SH-SY5Y (cell line): ENCODE data around the gene PLCB4.

Experiments
- GATA2 ChIP-seq: IDR thresholded peaks from 2 replicates; pipeline ENCODE4 v1.6.1; 2011; ENCODE audit warnings: mild to moderate bottlenecking, low read depth, low read length
- GATA3 ChIP-seq: IDR thresholded peaks from 2 replicates; pipeline ENCODE4 v1.6.1; 2011; ENCODE audit warnings: low read depth, mild to moderate bottlenecking, low read length, moderate library complexity

Gene PLCB4

GRCh38 chr20:9075264-9076095 lies 6.6 kb downstream of the PLCB4 start:
- TF ChIP-seq GATA3 = no peak
- no peak for TF ChIP-seq GATA2

- TF ChIP-seq GATA3 = no peak
- no peak for TF ChIP-seq GATA2
These were observed 7.6 kb downstream of the PLCB4 start for GRCh38 chr20:9076440-9076839.

- TF ChIP-seq GATA3 (no peak), GATA2 (no peak)
These were observed 10.2 kb downstream of the PLCB4 start for GRCh38 chr20:9078826-9079731.

GRCh38 chr20:9081423-9081966 lies 12.6 kb downstream of the PLCB4 start:
- TF ChIP-seq GATA3 (no peak), GATA2 (no peak)

GRCh38 chr20:9082741-9083140 lies 13.9 kb downstream of the PLCB4 start:
- no peak for TF ChIP-seq GATA3
- TF ChIP-seq GATA2 = no peak

- TF ChIP-seq GATA3 = peak; percentile 76
- peak; percentile 91 for TF ChIP-seq GATA2
These were observed 18.8 kb downstream of the PLCB4 start for GRCh38 chr20:9087531-9088217.

DNA sequence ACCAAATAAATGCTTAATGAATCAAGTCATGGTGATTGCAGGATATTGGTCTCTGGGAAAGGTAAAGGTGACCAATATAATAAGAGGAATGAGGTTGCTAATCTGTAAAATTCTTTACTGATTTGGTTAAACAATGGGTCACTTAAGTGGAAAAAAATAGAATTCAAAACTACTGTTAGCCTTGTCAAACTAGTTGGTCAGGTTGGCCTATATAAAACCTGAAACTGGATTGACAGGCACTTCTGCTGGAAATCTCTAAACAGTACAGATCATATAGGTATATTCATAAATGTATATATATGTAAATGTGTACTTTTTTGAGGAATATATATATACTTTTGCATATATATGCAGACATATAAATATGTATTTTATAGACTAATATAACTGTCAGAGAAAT lies 19.7 kb downstream of the PLCB4 start:
- TF ChIP-seq GATA2 (no peak), GATA3 (no peak)

GRCh38 chr20:9092113-9092512 lies 23.2 kb downstream of the PLCB4 start:
- TF ChIP-seq GATA3 = no peak
- no peak for TF ChIP-seq GATA2

DNA sequence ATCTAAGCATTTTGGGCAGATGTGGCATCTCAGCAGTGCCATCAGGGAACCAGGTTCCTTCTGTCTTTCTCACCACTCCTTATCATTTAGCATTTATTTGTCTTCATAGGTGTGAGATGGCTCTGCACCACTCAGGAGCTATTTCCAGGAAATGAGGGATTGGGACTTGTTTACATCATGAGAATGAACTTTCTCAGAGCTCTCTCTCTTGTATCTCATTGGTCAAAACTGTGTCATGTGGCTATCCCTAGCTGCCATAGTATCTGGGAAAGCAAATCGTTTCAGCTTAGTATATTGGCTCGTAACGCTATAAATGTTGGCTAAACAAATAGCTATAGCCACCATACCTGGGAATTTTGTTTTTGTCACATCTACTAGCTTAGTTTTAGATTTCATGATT lies 23.8 kb downstream of the PLCB4 start:
- TF ChIP-seq GATA2 (no peak), GATA3 (no peak)

DNA sequence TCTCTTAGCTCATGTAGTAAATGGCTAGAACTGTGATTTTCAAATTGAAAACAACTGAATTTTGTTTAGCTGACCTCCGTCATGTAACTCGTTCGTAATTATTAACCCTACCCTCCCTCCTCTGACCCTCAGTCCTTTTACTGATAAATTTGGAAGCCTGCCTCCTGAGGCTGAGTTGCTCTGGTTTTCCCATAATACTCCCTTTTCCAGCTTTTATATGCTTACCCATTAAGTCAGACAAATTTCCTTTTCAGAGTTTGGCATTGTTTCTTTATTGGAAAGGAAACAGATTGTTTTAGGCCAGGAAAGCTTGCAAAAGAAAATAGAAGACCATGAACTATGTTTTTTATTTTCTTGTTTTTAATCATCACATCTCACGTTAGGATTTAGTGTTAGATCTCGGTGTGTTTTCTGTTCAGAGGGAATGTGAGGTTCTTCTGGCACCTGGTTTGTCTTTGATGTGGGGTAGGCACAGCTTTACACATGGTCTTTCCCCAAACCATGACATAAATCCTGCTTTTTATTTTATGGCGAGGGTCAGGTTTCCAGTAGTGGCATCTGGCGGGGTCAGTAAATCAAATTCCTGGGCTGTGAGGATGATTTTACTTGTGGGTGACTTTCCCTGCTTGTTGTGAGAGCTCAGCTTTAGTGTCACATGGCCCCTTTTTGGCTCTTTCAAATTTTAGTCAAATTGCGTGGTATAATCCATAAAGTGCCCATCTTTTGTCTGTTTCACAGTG lies 24.5 kb downstream of the PLCB4 start:
- TF ChIP-seq GATA2 (no peak), GATA3 (no peak)

DNA sequence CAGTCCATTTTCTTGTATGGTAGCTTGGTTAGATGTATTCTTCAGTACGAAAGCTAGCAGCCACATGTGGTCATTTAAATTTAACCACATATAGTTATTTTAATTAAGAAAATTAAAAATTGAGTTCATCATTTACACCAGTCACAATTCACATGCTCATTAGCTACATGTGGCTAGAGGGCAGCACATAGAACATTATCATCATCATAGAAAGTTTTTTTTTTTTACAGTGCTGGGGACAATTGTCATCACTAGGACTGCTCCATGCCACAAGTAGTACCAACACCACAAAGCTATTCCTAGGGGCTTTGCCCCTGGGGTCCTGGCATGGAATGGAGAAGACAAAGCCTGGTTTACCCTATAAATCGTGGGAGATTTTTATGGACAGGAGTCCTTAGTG lies 30.5 kb downstream of the PLCB4 start:
- TF ChIP-seq GATA3 (no peak), GATA2 (no peak)

DNA sequence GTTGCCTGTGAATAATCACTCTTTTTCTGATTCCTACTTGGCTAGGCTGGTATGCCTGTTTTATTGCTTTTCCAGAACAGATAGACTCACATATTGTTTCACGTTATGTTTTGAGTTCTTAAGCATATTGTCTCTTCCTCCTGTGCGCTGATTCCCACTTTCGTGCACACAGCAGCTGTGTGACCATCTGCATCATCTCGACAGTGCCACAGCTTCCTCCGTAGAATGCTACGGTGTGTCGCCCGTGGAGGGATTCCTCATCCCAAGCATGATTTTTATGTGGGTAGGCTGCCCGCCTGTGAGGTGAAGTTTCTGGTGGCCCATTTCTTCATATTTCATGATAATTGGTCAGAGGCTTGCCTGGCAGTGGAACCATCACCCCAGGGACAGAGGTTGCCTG lies 31.8 kb downstream of the PLCB4 start:
- TF ChIP-seq GATA3 (no peak), GATA2 (no peak)

DNA sequence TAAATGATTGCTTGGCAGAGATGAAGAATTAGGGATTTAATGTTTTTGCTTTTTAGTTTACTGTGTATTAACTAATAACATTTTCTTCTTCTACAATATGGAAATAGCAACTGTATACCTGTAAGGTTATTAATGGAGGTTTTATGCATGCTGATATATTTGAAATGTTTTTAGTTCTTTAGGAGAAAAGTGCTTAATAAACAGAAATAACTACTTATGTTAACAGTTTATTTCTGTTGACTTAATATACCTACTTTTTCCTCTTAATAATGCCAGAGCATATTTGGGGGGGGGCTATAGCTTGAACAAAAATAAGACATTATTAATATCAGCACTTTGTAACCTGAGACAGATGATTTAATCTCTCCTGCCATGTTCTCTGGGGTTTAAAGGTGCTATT lies 33.6 kb downstream of the PLCB4 start:
- no peak for TF ChIP-seq GATA3
- no peak for TF ChIP-seq GATA2
